ENCODE results near the gene RPF1.
A peak's percentile ranks its signal among the peaks of the same experiment; 100 is the strongest.

RPF1 gene, protein sequence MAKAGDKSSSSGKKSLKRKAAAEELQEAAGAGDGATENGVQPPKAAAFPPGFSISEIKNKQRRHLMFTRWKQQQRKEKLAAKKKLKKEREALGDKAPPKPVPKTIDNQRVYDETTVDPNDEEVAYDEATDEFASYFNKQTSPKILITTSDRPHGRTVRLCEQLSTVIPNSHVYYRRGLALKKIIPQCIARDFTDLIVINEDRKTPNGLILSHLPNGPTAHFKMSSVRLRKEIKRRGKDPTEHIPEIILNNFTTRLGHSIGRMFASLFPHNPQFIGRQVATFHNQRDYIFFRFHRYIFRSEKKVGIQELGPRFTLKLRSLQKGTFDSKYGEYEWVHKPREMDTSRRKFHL

DNA sequence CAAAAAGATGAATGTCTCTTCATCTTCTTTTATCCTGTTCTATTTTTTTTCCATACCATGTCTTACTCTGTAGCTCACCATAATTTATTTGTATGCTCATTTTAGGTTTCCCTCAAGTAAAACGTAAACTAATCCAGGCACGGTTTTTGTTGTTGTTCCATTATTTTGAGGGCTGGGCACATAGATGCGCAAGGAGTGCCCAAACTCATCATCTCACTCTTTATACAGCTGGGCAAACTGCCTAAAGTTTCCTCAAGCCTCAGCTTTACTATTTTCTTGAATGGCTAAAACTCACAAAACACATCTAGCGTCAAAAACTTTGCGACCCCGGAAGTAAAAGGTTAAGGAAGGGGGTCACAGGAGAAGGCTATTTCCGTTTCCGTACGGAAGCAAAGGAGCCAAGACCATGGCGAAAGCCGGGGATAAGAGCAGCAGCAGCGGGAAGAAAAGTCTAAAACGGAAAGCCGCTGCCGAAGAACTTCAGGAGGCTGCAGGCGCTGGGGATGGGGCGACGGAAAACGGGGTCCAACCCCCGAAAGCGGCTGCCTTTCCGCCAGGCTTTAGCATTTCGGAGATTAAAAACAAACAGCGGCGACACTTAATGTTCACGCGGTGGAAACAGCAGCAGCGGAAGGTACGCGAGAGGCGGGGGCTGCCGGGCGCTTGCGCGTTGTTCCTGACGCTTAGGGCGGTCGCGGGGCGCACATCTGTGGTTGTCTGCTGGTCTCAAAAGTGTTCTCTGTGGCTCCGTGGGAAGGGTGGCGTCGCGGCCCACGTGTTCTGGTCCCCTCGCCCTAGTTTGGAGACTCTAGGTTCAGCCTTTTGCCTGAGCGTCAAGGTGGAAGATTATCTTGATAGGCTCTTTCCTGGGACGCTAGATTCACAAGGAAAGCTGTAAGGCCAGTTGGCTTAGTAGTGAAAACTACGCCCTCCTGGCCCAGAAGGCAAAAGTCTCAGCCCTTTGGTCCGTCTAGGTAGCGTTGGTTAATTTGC is at the start of gene RPF1:
RPF1 (plus strand) TSS at position 391 of the 993 bp plus-strand sequence; CDS start at position 407, 16 bp downstream.
- POLR2A ChIA-PET: interaction anchor here (1.0 to 1.6 kb wide), 3 partner anchors 27 to 95 kb away, joined by 4 to 15 read pairs (median 6); partner anchors contain the start of genes CTBS, GNG5 and SPATA1
- CTCF ChIA-PET: interaction anchor here (0.6 kb wide), 1 partner anchor 16 kb away, joined by 3 read pairs; no protein-coding TSS in a partner anchor
- no peak for TF ChIP-seq ARNT (IDR thresholded peaks at IDR 0.05)
- no peak for TF ChIP-seq ZNF384 (IDR thresholded peaks at IDR 0.05)
- TF ChIP-seq NFRKB (IDR thresholded peaks at IDR 0.05): peak; percentile 55; the same call in 1 of the 2 replicates
- TF ChIP-seq PKNOX1 (IDR thresholded peaks at IDR 0.05): peak; percentile 59; the same call in 1 of the 2 replicates
- TF ChIP-seq FOXK2 (IDR thresholded peaks at IDR 0.05): peak; percentile 43; the same call in 1 of the 2 replicates
- TF ChIP-seq LEF1 (IDR thresholded peaks at IDR 0.05; ENCODE audit: borderline replicate concordance): no peak
- TF ChIP-seq CTBP1 (IDR thresholded peaks at IDR 0.05; ENCODE audit: borderline replicate concordance): peak; percentile 70; the same call in 1 of the 2 replicates
- TF ChIP-seq FOXM1 (IDR thresholded peaks at IDR 0.05; ENCODE audit: borderline replicate concordance): no peak
- no peak for TF ChIP-seq HDGF (IDR thresholded peaks at IDR 0.05; ENCODE audit: borderline replicate concordance)
- TF ChIP-seq L3MBTL2 (conservative IDR thresholded peaks at IDR 0.05): peak; percentile 92
- TF ChIP-seq SUZ12 (IDR thresholded peaks at IDR 0.05): no peak
- no peak for TF ChIP-seq BHLHE40 (IDR thresholded peaks at IDR 0.05; ENCODE audit: borderline replicate concordance)
- peak; percentile 87 for TF ChIP-seq ELF4 (IDR thresholded peaks at IDR 0.05)
- TF ChIP-seq SP1 (IDR thresholded peaks at IDR 0.05): no peak
- TF ChIP-seq TARDBP (IDR thresholded peaks at IDR 0.05): no peak
- no peak for TF ChIP-seq FOXA1 (IDR thresholded peaks at IDR 0.05)
- peak; percentile 88 for DNase-seq (ENCODE audit: extremely low spot score)

DNA sequence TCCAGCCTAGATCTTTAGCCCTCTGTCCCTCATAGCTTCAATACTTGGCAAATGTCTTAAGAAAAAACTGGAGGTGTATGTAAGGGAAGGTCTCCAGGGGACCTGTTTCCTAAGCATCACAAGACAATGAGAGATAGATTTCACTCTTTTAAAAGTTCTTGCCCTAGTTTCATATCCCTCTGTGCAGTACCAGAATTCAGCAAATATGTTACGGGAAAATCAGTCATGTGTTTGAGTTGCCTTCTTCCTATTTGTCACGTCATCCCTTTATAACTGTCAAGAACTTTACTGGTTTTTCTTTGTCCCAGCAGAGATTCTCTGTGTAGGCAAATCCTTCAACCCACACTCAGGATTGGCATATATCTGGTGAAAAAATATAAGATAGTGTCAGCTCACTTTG is 48.5 kb upstream of the RPF1 start:
- ChIA-PET POLR2A (no interaction called here), CTCF (interaction anchor here (0.6 kb wide), 1 partner anchor 323 kb away, joined by 6 read pairs; no protein-coding TSS in a partner anchor)
- DNase-seq (ENCODE audit: extremely low spot score): no peak

GRCh38 chr1:84433258-84434080 is 45.6 kb upstream of the RPF1 start:
- TF ChIP-seq BHLHE40 (IDR thresholded peaks at IDR 0.05; ENCODE audit: borderline replicate concordance) (no peak), ZNF384 (IDR thresholded peaks at IDR 0.05) (peak; percentile 76; the same call in 1 of the 2 replicates)
- CTCF ChIA-PET: interaction anchor here (0.6 to 1.7 kb wide), 7 partner anchors 50 to 499 kb away, joined by 3 to 4 read pairs (median 3); no protein-coding TSS in a partner anchor
- DNase-seq (ENCODE audit: extremely low spot score): peak; percentile 63
- POLR2A ChIA-PET: no interaction called here

More for the DNA sequence above, 48.5 kb upstream of the RPF1 start:
- TF ChIP-seq PKNOX1 (IDR thresholded peaks at IDR 0.05): no peak
- no peak for TF ChIP-seq SP1 (IDR thresholded peaks at IDR 0.05)
- no peak for TF ChIP-seq CTBP1 (IDR thresholded peaks at IDR 0.05; ENCODE audit: borderline replicate concordance)
- TF ChIP-seq FOXK2 (IDR thresholded peaks at IDR 0.05): no peak
- no peak for TF ChIP-seq ARNT (IDR thresholded peaks at IDR 0.05)
- no peak for TF ChIP-seq L3MBTL2 (conservative IDR thresholded peaks at IDR 0.05)
- no peak for TF ChIP-seq SUZ12 (IDR thresholded peaks at IDR 0.05)
- no peak for TF ChIP-seq TARDBP (IDR thresholded peaks at IDR 0.05)
- no peak for TF ChIP-seq BHLHE40 (IDR thresholded peaks at IDR 0.05; ENCODE audit: borderline replicate concordance)
- TF ChIP-seq ELF4 (IDR thresholded peaks at IDR 0.05): no peak
- no peak for TF ChIP-seq LEF1 (IDR thresholded peaks at IDR 0.05; ENCODE audit: borderline replicate concordance)
- TF ChIP-seq FOXM1 (IDR thresholded peaks at IDR 0.05; ENCODE audit: borderline replicate concordance): no peak
- TF ChIP-seq NFRKB (IDR thresholded peaks at IDR 0.05): no peak
- no peak for TF ChIP-seq HDGF (IDR thresholded peaks at IDR 0.05; ENCODE audit: borderline replicate concordance)
- TF ChIP-seq FOXA1 (IDR thresholded peaks at IDR 0.05): no peak
- no peak for TF ChIP-seq ZNF384 (IDR thresholded peaks at IDR 0.05)

GRCh38 chr1:84434081-84434769 is 44.8 kb upstream of the RPF1 start:
- POLR2A ChIA-PET: no interaction called here
- no peak for DNase-seq (ENCODE audit: extremely low spot score)
- TF ChIP-seq SP1 (IDR thresholded peaks at IDR 0.05) (no peak), LEF1 (IDR thresholded peaks at IDR 0.05; ENCODE audit: borderline replicate concordance) (no peak), FOXM1 (IDR thresholded peaks at IDR 0.05; ENCODE audit: borderline replicate concordance) (no peak), ELF4 (IDR thresholded peaks at IDR 0.05) (no peak), FOXA1 (IDR thresholded peaks at IDR 0.05) (no peak), TARDBP (IDR thresholded peaks at IDR 0.05) (no peak), ZNF384 (IDR thresholded peaks at IDR 0.05) (no peak), HDGF (IDR thresholded peaks at IDR 0.05; ENCODE audit: borderline replicate concordance) (no peak), PKNOX1 (IDR thresholded peaks at IDR 0.05) (no peak), BHLHE40 (IDR thresholded peaks at IDR 0.05; ENCODE audit: borderline replicate concordance) (no peak), SUZ12 (IDR thresholded peaks at IDR 0.05) (no peak), ARNT (IDR thresholded peaks at IDR 0.05) (no peak)
- CTCF ChIA-PET: interaction anchor here (0.6 to 1.7 kb wide), 7 partner anchors 169 to 500 kb away, joined by 3 to 5 read pairs (median 4); no protein-coding TSS in a partner anchor
